ENCODE data around the gene PCBD1.

- TF ChIP-seq POLR2A (IDR thresholded peaks at IDR 0.05) (no peak), CTCF (IDR thresholded peaks at IDR 0.05) (no peak)
Measured at GRCh38 chr10:70850097-70850496, 38.3 kb downstream of the PCBD1 start.
